GM19043 (cell line): Measurements from ENCODE around the gene KATNAL1.

Experiments used
- ATAC-seq: cut with Tn5 transposase; IDR thresholded peaks from one replicate; pipeline ENCODE4 v1.9.1; 2021; ENCODE audit warnings: low read depth; ENCODE audit not compliant: unreplicated experiment

The KATNAL1 gene

GRCh38 chr13:30172593-30173302 is 134.6 kb downstream of the KATNAL1 start:
- ATAC-seq: no peak

GRCh38 chr13:30170569-30170968 is 136.8 kb downstream of the KATNAL1 start:
- no peak for ATAC-seq

GRCh38 chr13:30169442-30169841 is 137.9 kb downstream of the KATNAL1 start:
- ATAC-seq: no peak

- ATAC-seq: no peak
These were observed 141.6 kb downstream of the KATNAL1 start for GRCh38 chr13:30165796-30166195.

GRCh38 chr13:30165071-30165470 is 142.3 kb downstream of the KATNAL1 start:
- no peak for ATAC-seq

- no peak for ATAC-seq
These were observed 143.2 kb downstream of the KATNAL1 start for GRCh38 chr13:30164146-30164545.

- no peak for ATAC-seq
These were observed 143.9 kb downstream of the KATNAL1 start for GRCh38 chr13:30163441-30163840.

GRCh38 chr13:30159446-30159839 is 147.9 kb downstream of the KATNAL1 start:
- no peak for ATAC-seq

- no peak for ATAC-seq
These were observed 148.4 kb downstream of the KATNAL1 start for GRCh38 chr13:30158774-30159445.

GRCh38 chr13:30157616-30157993 is 149.7 kb downstream of the KATNAL1 start:
- no peak for ATAC-seq

- no peak for ATAC-seq
These were observed 150.3 kb downstream of the KATNAL1 start for GRCh38 chr13:30156826-30157615.

GRCh38 chr13:30156270-30156669 is 151.1 kb downstream of the KATNAL1 start:
- ATAC-seq: no peak

- no peak for ATAC-seq
These were observed 152.4 kb downstream of the KATNAL1 start for GRCh38 chr13:30154931-30155330.

- ATAC-seq: no peak
These were observed 152.8 kb downstream of the KATNAL1 start for GRCh38 chr13:30154531-30154930.

- no peak for ATAC-seq
These were observed 153.6 kb downstream of the KATNAL1 start for GRCh38 chr13:30153545-30154426.
